Keratinocyte (primary cell): ENCODE measurements around the gene C9orf43. TPM values are rescaled to one million over a fixed set of nuclear protein-coding genes. Genes with fewer than 3 reads are reported as not detected.
"Not testable (repeated sequence)": the region's sequence is repeated elsewhere in the genome, so short reads cannot be mapped to it uniquely, and the experiment has no call there.

ENCODE experiments used
- DNase-seq: peaks from one replicate; pipeline ENCODE4 v3.0.0-alpha.2; 2011; ENCODE audit warnings: low read depth, missing footprints, low spot score
- FAIRE-seq: peaks from 2 replicates; lab custom pipeline; 2011; peaks lifted over from hg19 to GRCh38; lab: Jason Lieb, UNC
- H2AFZ ChIP-seq: 2 replicates; pipeline ENCODE4 v1.6.0; 2012; ENCODE audit warnings: low read length, control low read depth, inconsistent platforms; ENCODE audit not compliant: control insufficient read depth
- H3K27ac ChIP-seq: 2 replicates; pipeline ENCODE4 v1.5.1; 2011; ENCODE audit warnings: low read length; ENCODE audit not compliant: control insufficient read depth, insufficient read depth
- H3K27me3 ChIP-seq: 3 replicates; pipeline ENCODE4 v1.6.0; 2011; ENCODE audit warnings: low read length; ENCODE audit not compliant: control insufficient read depth, insufficient read depth; ENCODE audit errors: extremely low read depth
- H3K36me3 ChIP-seq, 2 experiments: 2 replicates in 1 of 2; 3 replicates in 1 of 2; pipeline ENCODE4 v1.5.1; 2011; ENCODE audit warnings: low read length in 2 of 2, mild to moderate bottlenecking in 1 of 2; ENCODE audit not compliant: control insufficient read depth in 2 of 2, insufficient read depth in 2 of 2; ENCODE audit errors: extremely low read depth in 1 of 2
- H3K4me1 ChIP-seq: 3 replicates; pipeline ENCODE4 v1.5.1; 2011; ENCODE audit warnings: low read length; ENCODE audit not compliant: control insufficient read depth, insufficient read depth; ENCODE audit errors: extremely low read depth
- H3K4me2 ChIP-seq: 3 replicates; pipeline ENCODE4 v1.6.0; 2011; ENCODE audit warnings: low read depth, low read length; ENCODE audit not compliant: control insufficient read depth, insufficient read depth; ENCODE audit errors: extremely low read depth
- H3K4me3 ChIP-seq, 3 experiments: fragments of 200-600 bp in 1 of 3; sonication (generic) in 1 of 3; 2 replicates in 2 of 3; 3 replicates in 1 of 3; pipeline ENCODE4 v1.5.1; 2011 to 2016; ENCODE audit warnings: low read length in 3 of 3, mild to moderate bottlenecking in 3 of 3, control low read depth in 2 of 3, inconsistent platforms in 1 of 3, low read depth in 1 of 3, mixed read lengths in 1 of 3, mixed run types in 1 of 3, moderate library complexity in 1 of 3; ENCODE audit not compliant: control insufficient read depth in 2 of 3, insufficient read depth in 2 of 3; ENCODE audit errors: extremely low read depth in 1 of 3
- H3K79me2 ChIP-seq: 2 replicates; pipeline ENCODE4 v1.6.0; 2012; ENCODE audit warnings: low read length; ENCODE audit not compliant: control insufficient read depth, insufficient read depth
- H3K9ac ChIP-seq: 3 replicates; pipeline ENCODE4 v1.6.0; 2011; ENCODE audit warnings: low read length; ENCODE audit not compliant: control insufficient read depth, insufficient read depth; ENCODE audit errors: extremely low read depth
- H3K9me1 ChIP-seq: 3 replicates; pipeline ENCODE4 v1.6.0; 2011; ENCODE audit warnings: low read length; ENCODE audit not compliant: control insufficient read depth, insufficient read depth; ENCODE audit errors: extremely low read depth
- H3K9me3 ChIP-seq: 2 replicates; pipeline ENCODE4 v1.5.1; 2012; ENCODE audit warnings: low read depth, low read length; ENCODE audit not compliant: control insufficient read depth
- H4K20me1 ChIP-seq: 3 replicates; pipeline ENCODE4 v1.6.0; 2011; ENCODE audit warnings: low read length; ENCODE audit not compliant: control insufficient read depth, insufficient read depth; ENCODE audit errors: extremely low read depth
- CTCF ChIP-seq, 3 experiments: IDR thresholded peaks in 1 of 3; conservative IDR thresholded peaks in 1 of 3; optimal IDR thresholded peaks in 1 of 3; 2 replicates in 2 of 3; 3 replicates in 1 of 3; pipeline versions ENCODE3 to v1.5.1; 2011; ENCODE audit warnings: low read length in 3 of 3, mild to moderate bottlenecking in 3 of 3, moderate library complexity in 2 of 3, control low read depth in 1 of 3, inconsistent platforms in 1 of 3; ENCODE audit not compliant: insufficient read depth in 2 of 3; ENCODE audit errors: extremely low read depth in 1 of 3
- EZH2 ChIP-seq: IDR thresholded peaks from one replicate; pipeline ENCODE4 v1.6.1; 2012; ENCODE audit warnings: inconsistent platforms, mild to moderate bottlenecking, low read length, moderate library complexity
- dilution Hi-C: fragments of 300-500 bp; cut with MboI; formaldehyde crosslinking; loops from one replicate; pipeline ENCODE4 v1.7.0; 2020; ENCODE audit warnings: low sequenced_read_pairs; ENCODE audit not compliant: extremely low pct_ligation_motif_present
- polyA plus RNA-seq, 5 experiments: library from polyadenylated mRNA; depleted of rRNA in 3 of 5; stranded (reverse) in 3 of 5; stranded (forward) in 1 of 5; unstranded in 1 of 5; fragments of >200 nt; gene quantifications; 1 replicate in 1 of 5; 2 replicates in 3 of 5; 3 replicates in 1 of 5; pipeline versions ENCODE4 v1.2.1 to v1.2.3, GENCODE V29; 2011 to 2012; ENCODE audit warnings: missing spikeins in 2 of 5, low read depth in 1 of 5, low replicate concordance in 1 of 5

The C9orf43 gene
- polyA plus RNA-seq, 1 donor (not counting 4 experiments of a cell fraction or from before 2014, with no cell fraction given) = 0.75 TPM

GRCh38 chr9:113403646-113404045 lies 6.9 kb upstream of the C9orf43 start:
- Histone ChIP-seq H2AFZ (no peak overlapping the region), H3K9me3 (no peaks in the 10 kb centered on the region), H4K20me1 (no peaks in the 10 kb centered on the region), H3K9me1 (no peaks in the 10 kb centered on the region), H3K4me1 (peaks cover 15% of the 10 kb centered on the region), H3K4me3 (no peak overlapping the region), H3K9ac (no peak overlapping the region), H3K27ac (no peak overlapping the region), H3K27me3 (no peaks in the 10 kb centered on the region), H3K4me2 (no peak overlapping the region), H3K79me2 (peaks cover 7% of the 10 kb centered on the region), H3K36me3 (peaks cover 3 to 10% of the 10 kb centered on the region in 2 experiments)
- no peak for DNase-seq
- no peak for FAIRE-seq
- dilution Hi-C loops = loop anchor here (10.0 kb wide), 1 partner anchor 59 kb away; the partner anchor contains the start of genes BSPRY and WDR31
- TF ChIP-seq CTCF (optimal IDR thresholded peaks at IDR 0.05 in 1 of 3, IDR thresholded peaks at IDR 0.05 in 1 of 3, conservative IDR thresholded peaks at IDR 0.05 in 1 of 3; ENCODE audit: extremely low read depth in 1 of 3, insufficient read depth in 2 of 3, low read length in 3 of 3) (no peak), EZH2 (no peak)

GRCh38 chr9:113406353-113406752 lies 4.2 kb upstream of the C9orf43 start:
- not testable (repeated sequence) for H3K9me3 ChIP-seq, H3K4me3 ChIP-seq, H3K9me1 ChIP-seq, H2AFZ ChIP-seq, H3K27me3 ChIP-seq, FAIRE-seq, H4K20me1 ChIP-seq, H3K27ac ChIP-seq, H3K4me2 ChIP-seq, DNase-seq, H3K4me1 ChIP-seq, H3K9ac ChIP-seq
- dilution Hi-C loops = loop anchor here (10.0 kb wide), 1 partner anchor 62 kb away; the partner anchor contains the start of genes BSPRY and WDR31
- Histone ChIP-seq H3K79me2 (peaks cover 21% of the 10 kb centered on the region), H3K36me3 (peaks cover 4 to 18% of the 10 kb centered on the region in 2 experiments)
